GM19468 (cell line): ENCODE data around the gene LBX2.
A peak's percentile ranks its signal among the peaks of the same experiment; 100 is the strongest.
"Not testable (repeated sequence)": the region's sequence is repeated elsewhere in the genome, so short reads cannot be mapped to it uniquely, and the experiment has no call there.

Source experiments
- ATAC-seq: cut with Tn5 transposase; IDR thresholded peaks from one replicate; pipeline ENCODE4 v1.9.1; 2021; ENCODE audit warnings: mild to moderate bottlenecking, moderate library complexity, moderate number of reproducible peaks; ENCODE audit not compliant: unreplicated experiment; ENCODE audit errors: extremely low read depth

LBX2 gene

GRCh38 chr2:74459503-74460118 is 39.8 kb downstream of the LBX2 start:
- not testable (repeated sequence) for ATAC-seq

DNA sequence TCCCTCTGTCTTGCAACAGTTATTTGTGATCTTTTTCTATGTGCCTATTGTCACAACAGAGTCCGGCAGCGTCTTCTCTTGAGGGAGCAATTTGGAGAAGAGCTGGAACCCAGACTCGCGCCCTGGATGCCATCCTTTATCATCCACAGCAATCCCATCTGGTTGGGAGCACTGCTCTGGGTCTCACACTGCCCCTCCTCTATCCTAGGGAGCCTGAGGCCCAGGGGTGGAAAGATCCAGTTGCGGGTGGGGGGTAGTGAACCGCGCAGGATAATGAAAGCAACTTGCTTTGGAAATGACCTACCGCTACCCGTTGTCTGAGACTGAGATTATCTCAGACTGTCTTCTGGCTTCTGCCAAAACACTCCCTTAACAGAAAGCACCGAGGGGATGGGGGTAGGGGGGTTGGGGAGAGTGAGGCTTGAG is 40.5 kb downstream of the LBX2 start:
- ATAC-seq = no peak

- peak; percentile 81 for ATAC-seq
Measured at GRCh38 chr2:74458132-74458937, 41.1 kb downstream of the LBX2 start, which contains the start of gene WBP1. WBP1 (plus strand) TSS chr2:74458438; CDS start chr2:74458603, 165 bp downstream.

GRCh38 chr2:74457549-74458131 is 41.8 kb downstream of the LBX2 start:
- ATAC-seq = no peak

GRCh38 chr2:74457129-74457548 is 42.3 kb downstream of the LBX2 start:
- no peak for ATAC-seq

DNA sequence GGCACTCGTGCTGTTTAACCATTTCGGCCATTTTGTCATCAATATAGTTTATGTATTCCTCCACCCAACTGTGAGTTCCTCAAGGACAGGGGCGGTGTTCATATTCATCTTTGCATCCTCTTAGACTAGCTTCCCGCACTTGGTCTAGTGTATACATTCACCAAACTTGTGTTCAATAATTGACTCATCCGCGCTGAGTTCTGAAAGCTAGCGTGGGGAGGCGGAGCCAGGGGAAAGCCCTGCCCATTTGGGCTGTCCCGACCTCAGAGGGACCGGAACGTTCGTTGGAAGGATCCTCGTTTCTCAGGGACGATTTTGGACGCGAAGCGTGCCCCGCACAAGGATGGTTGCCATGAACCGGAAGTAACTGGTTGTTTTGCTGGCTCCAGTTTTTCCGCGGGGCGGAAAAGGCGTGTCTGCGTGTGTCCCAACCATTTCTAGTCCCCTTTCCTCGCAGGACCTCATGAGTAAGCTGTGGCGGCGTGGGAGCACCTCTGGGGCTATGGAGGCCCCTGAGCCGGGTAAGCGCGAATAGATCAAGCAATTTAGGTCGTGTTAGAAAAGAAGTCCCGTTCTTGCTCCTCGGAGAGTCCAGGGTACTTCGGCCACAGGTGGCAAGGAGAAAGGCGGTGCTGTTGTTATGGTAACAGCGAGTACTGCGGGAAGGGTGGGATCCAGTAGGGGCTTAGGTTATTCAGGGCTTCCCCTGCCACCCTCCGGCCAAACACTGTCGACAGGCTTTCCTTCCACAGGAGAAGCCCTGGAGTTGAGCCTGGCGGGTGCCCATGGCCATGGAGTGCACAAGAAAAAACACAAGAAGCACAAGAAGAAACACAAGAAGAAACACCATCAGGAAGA is 44.5 kb downstream of the LBX2 start, which contains the start of gene INO80B:
Gene INO80B (plus strand): TSS at position 434 of the 858 bp plus-strand sequence. CDS start 30 bp downstream, at position 464.
- ATAC-seq = peak; percentile 29

DNA sequence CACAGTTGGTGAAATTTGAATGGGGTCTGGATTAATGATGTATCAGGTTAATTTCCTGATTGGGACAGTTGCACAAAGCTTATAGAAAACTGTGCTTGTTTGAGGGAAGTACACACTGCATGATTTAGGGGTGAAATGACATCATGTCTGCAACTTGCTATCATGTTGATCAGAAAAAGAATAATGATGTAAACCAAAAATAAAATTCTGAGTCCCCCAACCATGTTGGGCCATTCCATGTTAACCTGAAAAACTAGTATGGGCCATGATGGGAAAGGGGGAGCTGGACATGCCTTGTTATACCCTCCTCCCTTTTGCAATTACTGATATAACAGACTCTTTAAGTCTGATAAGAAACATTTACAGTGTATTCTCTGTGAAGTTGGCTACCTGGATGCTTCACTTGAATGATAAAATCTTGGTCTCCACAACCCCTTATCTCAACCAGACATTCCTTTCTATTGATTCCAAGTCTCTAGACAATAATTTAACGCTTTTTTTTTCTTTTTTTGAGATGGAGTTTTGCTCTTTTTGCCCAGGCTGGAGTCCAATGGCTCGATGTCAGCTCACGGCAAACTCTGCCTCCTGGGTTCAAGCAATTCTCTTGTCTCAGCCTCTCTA is 48.7 kb downstream of the LBX2 start:
- no peak for ATAC-seq

GRCh38 chr2:74448771-74449170 is 50.6 kb downstream of the LBX2 start:
- ATAC-seq = no peak
